Effector CD8-positive, alpha-beta T cell (primary cell): ENCODE data around the gene MYO16.
"Not testable (repeated sequence)": the region's sequence is repeated elsewhere in the genome, so short reads cannot be mapped to it uniquely, and the experiment has no call there.

Experiments
- DNase-seq: peaks from one replicate; lab custom pipeline; 2025; lab: John Stamatoyannopoulos, UW

MYO16 gene

DNA sequence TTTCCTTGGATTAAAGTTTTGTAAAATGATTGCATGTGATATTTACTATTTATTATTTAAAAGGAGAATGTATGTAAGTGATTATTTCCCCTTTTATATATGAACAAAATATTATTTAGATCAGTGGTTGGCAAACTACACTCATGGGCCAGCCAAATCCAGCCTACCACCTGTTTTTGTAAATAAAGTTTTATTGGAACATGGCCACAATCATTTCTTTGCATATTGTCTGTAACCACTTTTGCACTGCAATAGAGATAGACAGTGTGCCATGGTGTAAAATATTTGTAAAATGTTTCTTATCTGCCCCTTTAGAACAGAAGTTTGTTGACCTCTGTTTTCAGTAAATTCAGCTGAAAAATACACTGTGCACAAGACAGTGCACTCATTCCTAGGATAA, 426.4 kb downstream of the MYO16 start:
- no peak for DNase-seq

DNA sequence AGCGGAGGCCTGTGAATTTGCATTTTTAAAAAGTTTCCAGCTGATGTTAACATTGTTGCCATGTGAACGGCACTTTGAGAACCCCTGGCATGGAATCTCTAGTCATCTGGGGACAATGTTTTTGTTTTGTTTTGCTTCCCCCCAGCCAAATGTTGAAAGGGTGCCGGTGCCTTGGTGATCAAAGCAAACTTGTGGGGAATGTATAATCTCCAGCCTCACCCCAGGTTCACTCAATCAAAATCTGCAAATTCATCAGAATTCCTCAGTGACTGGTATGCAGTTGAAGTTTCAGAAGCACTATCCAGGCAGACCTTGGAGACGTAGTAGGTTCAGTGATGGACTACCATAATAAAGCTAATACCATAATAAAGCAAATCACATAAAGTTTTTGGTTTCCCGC, 428.7 kb downstream of the MYO16 start:
- DNase-seq: no peak

DNA sequence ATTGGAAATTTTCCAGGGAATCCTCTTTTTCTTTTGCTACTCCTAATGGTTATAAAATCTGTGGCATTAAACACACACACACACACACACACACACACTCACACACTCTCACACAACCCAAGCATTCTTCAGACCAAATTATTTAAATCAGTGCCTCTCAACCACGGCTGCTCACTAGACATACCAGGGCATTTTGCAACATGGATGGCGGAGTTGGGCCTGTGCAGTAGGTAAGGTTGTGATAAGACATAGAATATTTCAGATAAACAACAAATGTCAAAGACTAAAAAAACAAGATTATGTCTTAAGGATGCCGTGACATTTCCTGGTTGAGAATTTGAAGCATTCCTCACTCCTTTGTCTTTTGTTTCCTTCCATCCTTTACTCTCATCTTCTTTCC, 443.1 kb downstream of the MYO16 start:
- DNase-seq: no peak

DNA sequence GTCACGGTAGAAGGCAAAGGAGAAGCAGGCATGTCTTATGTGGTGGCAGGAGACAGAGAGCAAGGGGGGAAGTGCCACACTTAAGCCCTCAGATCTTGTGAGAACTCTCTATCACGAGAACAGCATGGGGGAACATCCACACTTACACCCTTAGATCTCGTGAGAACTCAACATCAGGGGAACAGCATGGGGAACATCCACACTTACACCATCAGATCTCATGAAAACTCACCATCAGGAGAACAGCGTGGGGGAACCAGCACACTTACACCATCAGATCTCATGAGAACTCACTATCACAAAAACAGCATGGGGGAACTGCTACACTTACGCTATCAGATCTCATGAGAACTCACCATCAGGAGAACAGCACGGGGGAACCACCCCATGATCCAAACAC, 445.0 kb downstream of the MYO16 start:
- no peak for DNase-seq

DNA sequence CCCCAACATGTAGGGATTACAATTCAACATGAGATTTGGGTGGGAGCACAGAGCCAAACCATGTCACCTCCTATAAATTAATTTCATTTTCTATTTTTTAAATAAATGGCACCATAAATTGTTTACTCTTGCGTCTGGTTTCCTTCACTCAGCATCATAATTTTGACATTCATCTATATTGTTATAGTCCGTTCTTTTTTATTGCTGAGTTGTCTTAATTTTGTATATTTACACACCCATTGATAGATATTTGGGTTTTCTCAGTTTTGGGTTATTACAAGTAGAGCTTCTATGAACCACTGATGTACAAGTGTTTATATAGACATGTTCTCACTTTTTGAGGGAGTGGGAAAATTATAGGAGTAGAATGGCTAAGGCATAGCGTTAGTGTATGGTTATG, 445.4 kb downstream of the MYO16 start:
- DNase-seq: no peak

DNA sequence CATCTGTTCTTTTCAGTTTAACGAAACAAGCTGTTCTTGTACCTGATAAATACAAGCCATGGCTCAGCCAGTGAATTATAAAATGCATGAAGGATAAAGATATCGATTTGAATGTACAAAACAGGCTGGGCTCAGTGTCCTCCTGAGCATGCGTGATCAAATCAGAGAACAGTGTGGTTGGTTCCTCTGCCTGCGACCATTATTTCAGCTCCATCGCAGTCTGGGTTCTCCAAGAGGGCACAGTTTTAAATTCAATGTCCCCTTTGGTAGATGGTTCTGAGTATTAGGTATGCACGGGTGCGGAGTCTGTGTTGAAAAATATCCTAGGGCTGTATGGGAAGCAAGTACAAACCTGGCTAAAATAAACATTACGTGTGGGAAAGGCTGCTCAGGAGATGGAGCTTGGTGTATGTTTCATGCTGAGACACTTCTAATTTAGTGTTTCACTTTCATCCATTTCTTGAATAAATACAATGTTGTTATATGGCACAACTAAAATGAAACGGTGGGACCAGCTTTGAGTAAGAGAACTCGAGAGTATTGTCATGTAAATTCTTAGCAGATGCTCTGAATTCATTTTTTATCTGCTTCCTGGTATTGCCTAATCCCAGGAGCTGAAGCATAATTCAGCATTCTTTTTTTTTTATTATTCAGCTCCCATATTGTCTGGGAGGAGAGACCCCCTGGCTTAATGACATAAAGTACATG, 458.7 kb downstream of the MYO16 start:
- no peak for DNase-seq

DNA sequence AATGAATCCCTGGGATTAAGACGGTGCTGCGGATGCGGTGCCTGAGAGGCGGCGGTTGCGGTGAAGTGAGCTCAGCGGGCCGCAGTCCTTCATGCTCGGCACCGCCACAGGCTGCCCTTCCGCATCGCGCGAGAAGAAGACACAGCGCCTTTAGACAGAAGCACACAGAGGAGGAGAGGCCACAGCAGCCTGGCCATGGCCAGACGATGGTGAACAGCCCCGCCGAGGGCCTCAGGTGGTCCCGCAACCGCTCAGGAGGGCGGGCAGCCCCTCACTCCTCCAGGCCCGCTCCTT, 459.2 kb downstream of the MYO16 start:
- no peak for DNase-seq

DNA sequence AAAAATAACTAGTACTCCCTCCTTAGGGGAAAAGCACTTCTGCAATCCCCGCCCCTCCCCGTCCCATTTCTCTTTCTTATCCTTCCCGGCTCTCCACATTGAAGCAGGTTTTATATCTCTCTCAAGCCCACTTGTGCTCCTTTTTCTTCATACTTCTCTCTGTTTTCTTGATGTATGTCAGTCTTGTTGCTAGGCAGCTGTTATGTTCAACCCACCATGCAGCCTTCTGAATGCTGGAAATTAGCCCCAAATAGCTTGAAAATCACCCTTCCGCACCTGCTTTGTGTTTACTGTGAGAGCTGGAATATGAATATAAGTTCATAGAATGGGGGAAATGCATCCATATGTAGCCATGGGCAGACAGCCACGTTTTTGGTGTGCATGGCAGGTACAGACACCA, 461.4 kb downstream of the MYO16 start:
- no peak for DNase-seq

DNA sequence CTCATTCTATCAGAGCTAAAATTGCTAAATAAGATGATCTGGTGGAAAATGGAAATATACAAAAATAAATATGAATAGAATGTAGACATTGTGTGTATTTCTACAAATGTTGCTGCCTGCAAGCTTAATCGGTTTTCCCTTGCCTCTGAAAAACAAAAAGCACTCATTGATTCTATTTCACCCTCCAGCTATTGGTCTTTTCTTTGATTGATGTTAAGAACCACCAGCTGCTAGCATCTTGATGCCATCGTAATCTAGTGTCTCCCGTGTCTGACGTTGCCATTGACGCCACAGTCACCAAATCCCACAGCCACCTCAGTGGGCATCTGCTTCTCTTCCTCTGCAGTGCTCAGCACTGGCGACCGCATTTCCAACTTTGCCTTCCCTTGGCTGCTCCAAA, 461.8 kb downstream of the MYO16 start:
- DNase-seq: no peak

DNA sequence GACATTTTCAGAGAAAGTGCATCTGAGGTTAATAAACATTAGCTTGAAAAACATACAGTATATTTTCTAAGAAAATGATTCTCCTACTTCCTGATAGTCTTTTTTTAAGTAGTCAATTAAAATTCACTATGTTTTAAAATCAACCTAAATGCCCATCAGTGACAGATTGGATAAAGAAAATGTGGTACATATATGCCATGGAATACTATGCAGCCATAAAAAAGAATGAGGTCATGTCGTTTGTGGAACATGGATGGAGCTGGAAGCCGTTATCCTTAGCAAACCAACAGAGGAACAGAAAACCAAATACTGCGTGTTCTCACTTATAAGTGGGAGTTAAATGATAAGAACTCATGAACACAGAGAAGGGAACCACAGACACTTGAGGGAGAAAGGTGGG, 462.8 kb downstream of the MYO16 start:
- not testable (repeated sequence) for DNase-seq

DNA sequence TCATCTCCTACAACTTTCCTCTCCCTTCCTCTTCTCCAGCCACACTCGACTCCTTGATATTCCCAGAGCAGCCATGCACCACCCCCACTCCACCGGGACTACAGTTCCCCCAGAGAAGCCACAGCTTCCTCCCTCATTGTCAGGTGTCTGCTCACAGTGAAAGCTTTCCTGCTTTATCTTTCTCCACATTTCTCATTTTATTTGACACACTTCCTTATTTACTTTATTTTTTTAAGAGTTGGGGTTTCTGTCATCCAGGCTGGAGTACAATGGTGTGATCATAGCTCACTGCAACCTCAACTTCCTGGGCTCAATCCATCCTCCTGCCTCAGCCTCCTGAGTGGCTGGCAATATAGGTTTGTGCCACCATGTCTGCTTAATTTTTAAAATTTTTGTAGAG, 464.6 kb downstream of the MYO16 start:
- no peak for DNase-seq

DNA sequence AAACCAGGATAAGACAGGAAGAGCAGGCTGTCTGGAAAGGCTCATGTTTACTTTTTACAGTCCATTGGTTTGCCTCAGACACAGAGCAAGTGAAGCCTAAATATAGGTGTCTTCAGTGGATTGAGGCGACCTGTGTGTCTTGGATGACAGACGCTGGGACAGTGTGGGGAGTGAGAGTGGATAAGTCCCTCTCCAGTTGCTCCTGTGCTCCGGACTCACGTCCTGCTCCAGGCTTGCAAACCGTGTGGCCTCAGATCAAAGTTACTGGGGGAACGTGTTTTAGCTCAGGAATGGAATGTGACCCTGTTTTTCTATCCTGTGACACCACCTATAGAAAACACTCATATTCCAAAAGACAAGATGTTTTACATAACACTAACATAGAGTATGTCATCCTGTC, 465.7 kb downstream of the MYO16 start:
- DNase-seq: no peak

DNA sequence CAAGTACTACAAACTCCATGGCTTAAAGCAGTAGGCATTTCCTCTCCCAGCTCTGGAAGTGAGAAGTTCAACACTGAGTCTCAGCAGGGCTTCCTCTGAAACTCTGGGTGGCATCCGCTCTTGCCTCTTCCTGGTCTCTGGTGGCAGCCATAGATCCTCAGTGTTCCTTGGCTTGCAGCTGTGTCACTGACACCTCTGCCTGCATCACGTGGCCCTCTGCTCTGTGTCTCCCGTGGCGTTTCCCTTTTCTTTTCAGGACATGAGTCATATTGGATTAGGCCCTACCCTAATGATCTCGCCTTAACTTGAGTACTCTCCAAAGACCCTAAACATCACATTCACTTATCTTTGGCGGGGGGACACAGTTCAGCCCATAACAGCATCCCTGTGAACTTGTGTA, 466.7 kb downstream of the MYO16 start:
- DNase-seq: no peak

DNA sequence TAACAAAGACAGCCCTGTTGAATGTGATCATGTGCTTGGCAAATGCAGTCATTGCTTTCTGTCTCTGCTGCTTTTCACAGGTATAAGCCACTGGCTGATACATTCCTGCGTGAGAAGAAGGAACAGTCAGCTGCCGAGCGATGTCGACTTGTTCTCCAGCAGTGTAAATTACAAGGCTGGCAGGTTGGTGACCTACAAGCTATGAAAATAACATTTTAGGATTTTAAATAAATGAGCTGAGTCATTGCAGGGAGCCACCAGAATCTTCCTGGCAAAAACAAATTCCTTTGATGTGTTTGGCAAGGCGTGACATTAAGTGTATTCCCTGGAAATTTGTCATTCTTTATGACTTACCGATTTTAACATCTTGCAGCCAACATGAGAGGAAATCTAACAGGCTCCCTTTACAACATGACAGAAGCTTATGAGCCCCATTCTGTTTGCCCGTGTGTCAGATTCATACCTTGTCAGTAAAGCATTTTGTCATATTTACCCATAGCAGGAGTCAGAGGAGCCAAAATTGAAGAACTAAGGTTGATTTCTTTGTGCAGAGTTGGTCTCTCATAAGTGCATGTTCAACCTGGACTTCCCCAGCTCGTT, 471.4 kb downstream of the MYO16 start:
- no peak for DNase-seq

DNA sequence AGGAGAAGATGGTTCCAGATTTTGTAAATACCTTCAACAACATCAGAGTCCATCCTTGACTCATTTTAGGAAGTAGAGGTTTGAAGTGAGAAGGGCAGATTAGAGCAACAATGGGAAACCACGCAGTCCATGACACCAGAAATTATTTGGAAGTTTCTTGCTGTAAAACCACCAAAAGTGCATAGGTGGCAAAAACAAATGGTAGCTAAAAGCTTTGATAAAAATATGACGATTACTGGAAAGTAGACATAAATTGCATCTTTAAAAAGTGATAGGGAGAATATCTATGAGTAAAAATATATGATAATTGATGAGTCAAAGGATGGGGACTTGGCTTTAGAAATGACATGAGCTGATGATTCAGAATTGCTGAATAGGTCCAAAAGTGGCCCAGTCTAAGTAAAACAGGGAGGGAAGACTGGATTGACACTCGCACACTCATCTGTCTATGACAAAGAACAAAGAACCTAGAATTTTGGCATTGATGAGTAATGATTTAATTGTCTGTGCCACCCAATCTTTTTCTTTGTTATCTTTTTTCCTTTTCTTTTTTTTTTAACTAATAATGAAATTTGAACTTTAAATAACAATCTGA, 472.2 kb downstream of the MYO16 start:
- DNase-seq: no peak

DNA sequence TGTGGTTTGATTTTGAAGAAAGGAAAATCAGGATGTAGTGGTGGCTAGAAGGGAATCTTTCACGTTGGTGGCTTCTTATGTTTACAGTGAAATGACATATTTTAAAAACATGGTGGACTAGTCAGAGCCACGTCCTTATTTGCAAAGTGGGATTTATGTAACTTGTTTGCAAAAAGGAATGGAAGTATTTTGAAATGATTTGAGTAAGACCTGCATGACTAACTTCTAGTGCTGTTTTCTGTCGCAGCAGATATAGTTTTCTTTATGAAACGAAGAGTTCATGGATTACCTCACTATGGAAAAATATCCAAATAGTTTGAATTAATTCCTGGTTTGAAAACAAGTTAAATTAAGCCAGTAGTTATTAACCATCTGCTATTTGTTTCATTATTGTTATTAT, 476.5 kb downstream of the MYO16 start:
- no peak for DNase-seq

DNA sequence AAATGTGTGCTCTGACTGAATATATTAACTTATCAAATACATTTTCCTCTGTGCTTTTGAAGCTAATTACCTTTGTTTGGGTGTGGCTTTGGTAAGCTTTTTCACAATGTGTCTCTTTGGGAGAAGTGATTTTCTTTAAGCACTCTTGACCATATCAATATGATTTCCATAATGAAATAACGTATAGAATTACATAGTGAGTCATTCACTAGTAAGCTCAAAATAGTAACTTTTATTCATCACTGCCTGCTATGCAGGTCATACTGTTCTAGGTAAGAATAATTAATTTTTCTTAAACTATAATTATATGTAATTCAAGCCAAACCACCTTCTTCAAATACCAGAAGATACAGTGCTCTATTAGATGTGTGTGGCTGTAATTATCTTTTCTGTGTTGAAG, 480.7 kb downstream of the MYO16 start:
- no peak for DNase-seq

DNA sequence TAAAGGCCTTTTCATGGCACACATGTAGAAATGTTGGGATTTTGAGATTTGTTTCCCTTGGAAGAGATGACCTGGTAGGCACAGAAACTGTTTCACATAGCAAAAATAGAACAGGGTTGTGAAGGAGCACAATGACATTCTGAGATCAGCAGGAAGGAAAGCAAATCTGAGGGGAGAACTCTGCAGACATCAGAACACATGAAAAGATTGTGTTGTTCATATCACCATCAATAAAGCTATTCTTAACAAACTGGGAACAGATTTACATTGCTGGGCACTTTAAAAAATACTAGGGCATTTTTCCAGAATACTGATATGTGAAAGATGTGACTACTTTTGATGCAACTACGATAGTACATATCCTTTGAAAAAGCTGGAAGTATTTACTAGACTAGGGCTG, 481.7 kb downstream of the MYO16 start:
- DNase-seq: no peak

DNA sequence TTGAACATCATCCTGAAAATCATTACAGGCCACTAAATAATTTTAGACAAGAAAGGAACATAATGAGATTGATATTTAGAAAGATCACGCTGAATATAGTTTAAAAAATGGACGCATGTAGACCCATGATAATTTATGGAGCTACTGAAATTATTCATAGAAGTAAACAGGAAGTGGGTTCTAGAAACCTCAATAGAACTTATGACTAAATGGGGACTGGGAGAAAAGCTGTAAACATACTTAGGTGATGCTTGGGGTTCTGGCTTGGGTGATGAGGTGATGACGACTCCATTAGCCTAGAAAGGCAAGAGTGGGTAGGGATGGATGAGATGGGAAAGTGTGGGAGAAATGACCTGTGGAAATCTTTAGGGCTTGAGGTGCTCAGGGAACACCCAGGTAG, 484.0 kb downstream of the MYO16 start:
- no peak for DNase-seq

DNA sequence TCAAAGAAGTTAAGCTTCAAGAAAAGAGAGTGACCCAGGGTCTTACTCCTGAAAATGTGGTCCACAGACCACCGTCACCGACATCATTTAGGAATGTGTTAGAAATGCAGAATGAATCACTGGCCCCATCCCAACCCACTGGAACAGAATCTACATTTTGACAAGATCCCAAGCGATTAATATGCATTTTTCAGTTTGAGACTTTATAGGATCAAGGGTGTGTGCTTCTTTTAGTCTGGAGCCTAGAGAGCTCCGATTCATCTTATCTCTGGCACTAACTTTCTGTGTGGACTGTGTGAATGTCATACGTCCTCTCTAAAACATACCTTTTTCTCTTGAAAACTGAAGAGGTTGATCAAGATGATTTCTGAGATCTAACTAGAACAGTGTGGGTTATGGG, 484.8 kb downstream of the MYO16 start:
- DNase-seq: no peak

DNA sequence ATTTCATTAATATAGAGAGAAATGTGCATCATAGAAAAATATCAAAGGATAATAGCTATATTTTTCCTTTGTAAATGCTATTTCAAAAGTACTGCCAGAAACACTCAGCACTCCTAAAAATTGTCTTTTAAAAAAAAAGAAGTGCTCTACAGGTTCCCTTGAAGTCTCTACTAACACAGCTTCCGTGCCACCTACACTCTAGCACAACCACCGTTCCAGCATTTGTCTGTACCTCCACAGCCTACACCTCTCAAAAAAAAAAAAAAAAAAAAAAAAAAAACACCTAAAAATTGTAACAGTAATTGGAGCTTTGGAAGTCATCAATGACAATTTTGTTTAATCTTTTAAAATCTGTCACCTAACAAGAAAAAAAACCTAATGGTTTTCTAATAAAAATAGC, 485.6 kb downstream of the MYO16 start:
- DNase-seq: no peak

DNA sequence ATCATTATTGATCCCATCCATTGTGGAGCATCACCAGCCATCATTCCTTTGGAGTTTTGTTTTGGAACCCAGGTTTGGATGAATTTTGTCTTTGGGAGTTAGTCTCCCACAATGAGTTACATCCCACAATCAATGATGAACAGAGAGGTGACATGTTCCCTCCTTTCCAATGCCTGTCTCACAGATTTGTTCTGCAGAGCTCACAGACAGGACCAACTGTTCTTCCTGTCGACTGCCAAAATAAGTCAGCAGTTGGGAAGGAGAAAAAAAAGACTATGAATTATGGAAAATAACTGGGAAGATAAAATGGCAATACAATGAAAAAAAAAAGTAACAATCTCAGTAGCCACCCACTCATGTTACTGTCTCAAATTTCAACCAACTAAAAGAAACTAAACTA, 489.1 kb downstream of the MYO16 start:
- DNase-seq: no peak

DNA sequence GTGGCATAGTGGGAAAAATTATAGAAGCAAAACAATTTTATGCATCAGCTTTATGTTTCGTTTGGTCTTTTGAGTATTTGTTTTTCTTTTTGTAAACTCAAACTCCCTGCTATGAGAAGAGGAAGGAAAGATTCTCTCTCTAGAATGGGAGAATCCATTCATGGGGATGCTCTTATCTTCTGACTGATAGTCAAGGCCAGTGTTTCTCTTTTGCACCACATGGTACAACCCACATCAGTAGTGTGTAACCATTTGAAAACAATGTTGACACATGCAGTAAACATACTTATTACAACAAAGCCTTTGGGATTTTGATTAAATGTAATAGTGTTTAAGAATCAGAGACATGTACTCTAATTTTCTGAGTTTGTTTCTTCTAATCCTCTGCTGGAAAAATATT, 490.5 kb downstream of the MYO16 start:
- DNase-seq: no peak

DNA sequence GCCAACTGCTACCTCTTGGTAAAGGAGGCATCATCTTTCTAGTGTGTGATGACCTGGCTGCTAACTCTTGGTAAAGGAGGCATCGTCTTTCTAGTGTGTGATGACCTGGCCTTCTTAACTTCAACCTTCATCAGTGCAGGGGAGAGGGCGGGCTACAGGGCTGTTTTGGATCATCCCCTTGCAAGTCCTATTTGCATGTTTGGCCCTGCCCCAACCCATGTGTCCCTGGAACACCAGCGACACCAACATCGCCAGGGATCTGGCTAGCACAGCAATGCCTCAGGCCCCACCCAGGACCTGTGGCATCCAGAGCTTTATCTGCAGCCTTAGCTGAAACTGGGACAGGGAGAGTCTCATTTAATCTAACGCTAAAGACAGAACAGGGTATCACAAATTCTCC, 492.4 kb downstream of the MYO16 start:
- DNase-seq: no peak
